ENCODE data around the gene LRP3. TPM values are rescaled to one million over a fixed set of nuclear protein-coding genes. Genes with fewer than 3 reads are reported as not detected.

LRP3 gene
- total RNA-seq (10 to 100 TPM; 10.1 to 92.8 (median 62.4) TPM), polyA plus RNA-seq (10 to 100 TPM in 2 of 3 donors, 1 to 10 TPM in 1; 1.4 to 43.7 (median 23.7) TPM)
- long read RNA-seq, donor 1, transcript LRP3-201 (7 exons, 3,807 nt), result major isoform, 7 of 7 reads
- long read RNA-seq, donor 1, partial matches to known transcripts, result 0 of 7 reads
- long read RNA-seq, donor 1, other reads (novel, unspliced or antisense), result 0 of 7 reads
- long read RNA-seq, donor 2, partial matches to known transcripts, result 0 of 2 reads
- long read RNA-seq, donor 2, other reads (novel, unspliced or antisense), result 0 of 2 reads
- long read RNA-seq, donor 3, result 0 reads
- long read RNA-seq, donor 4, partial matches to known transcripts, result 0 of 2 reads
- long read RNA-seq, donor 4, other reads (novel, unspliced or antisense), result 0 of 2 reads
- long read RNA-seq, donor 5, transcript LRP3-201 (7 exons, 3,807 nt), result major isoform, 410 of 482 reads
- long read RNA-seq, donor 5, partial matches to known transcripts, result 5 of 482 reads
- long read RNA-seq, donor 5, other reads (novel, unspliced or antisense), result 63 of 482 reads
- long read RNA-seq, donor 6, partial matches to known transcripts, result 2 of 3 reads
- long read RNA-seq, donor 6, other reads (novel, unspliced or antisense), result 0 of 3 reads
- long read RNA-seq, donor 7, transcript LRP3-201 (7 exons, 3,807 nt), result major isoform, 6 of 7 reads
- long read RNA-seq, donor 7, partial matches to known transcripts, result 0 of 7 reads
- long read RNA-seq, donor 7, other reads (novel, unspliced or antisense), result 0 of 7 reads
- long read RNA-seq, donor 8, transcript LRP3-201 (7 exons, 3,807 nt), result major isoform, 11 of 14 reads
- long read RNA-seq, donor 8, partial matches to known transcripts, result 0 of 14 reads
- long read RNA-seq, donor 8, other reads (novel, unspliced or antisense), result 0 of 14 reads
- long read RNA-seq, donor 9, partial matches to known transcripts, result 0 of 2 reads
- long read RNA-seq, donor 9, other reads (novel, unspliced or antisense), result 0 of 2 reads
- long read RNA-seq, donor 10, transcript LRP3-201 (7 exons, 3,807 nt), result major isoform, 5 of 6 reads
- long read RNA-seq, donor 10, partial matches to known transcripts, result 0 of 6 reads
- long read RNA-seq, donor 10, other reads (novel, unspliced or antisense), result 0 of 6 reads

- DNase-seq, result peak in 5 of 7 donors; percentile 46 to 64 (median 53)
- Histone ChIP-seq H3K27me3 (no peaks in the 10 kb centered on the region), H3K36me3 (replicated peaks in 1 of 2) (peaks cover 0 to 2% of the 10 kb centered on the region in 2 donors), H3K4me3 (peak within 1 kb of the TSS; percentile 35 to 91 (median 58)), H3K27ac (peak within 1 kb of the TSS; percentile 21 to 86 (median 67)), H3K9me3 (replicated peaks in 1 of 3) (no peaks in the 10 kb centered on the region), H3K4me1 (replicated peaks in 1 of 2) (peaks cover 9% of the 10 kb centered on the region in 2 donors)
- 3 to 15% (median 7%) methylated on average over 9 to 50 of the region's 50 CpGs for WGBS, 4 donors
- intact Hi-C loops (cut with DNase I), result loop anchor here in 1 of 2 donors (10.0 kb wide), 1 partner anchor 219 kb away; the partner anchor contains the start of genes CEP89 and FAAP24
- TF ChIP-seq POLR2A (IDR thresholded peaks at IDR 0.05) (no peak), CTCF (IDR thresholded peaks at IDR 0.05) (no peak)
Measured at GRCh38 chr19:33193865-33194362, at the start of gene LRP3. LRP3 (plus strand) TSS chr19:33194330; CDS start chr19:33194786, 456 bp downstream.

DNA sequence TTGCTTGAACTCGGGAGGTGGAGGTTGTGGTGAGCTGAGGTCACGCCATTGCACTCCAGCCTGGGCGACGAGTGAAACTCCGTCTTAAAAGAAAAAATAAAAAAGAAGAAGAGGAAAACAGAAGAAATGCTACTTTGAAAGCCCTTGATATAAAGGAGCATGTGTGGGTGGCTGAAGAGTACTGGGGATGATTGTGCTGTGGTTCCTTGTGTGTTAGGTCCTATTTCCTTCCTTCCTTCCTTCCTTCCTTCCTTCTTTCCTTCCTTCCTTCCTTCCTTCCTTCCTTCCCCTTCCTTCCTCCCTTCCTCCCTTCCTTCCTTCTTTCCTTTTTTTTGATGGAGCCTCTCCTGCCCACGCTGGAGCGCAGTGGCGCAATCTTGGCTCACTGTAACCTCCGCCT is 47.9 kb upstream of the LRP3 start:
- Histone ChIP-seq H3K9me3 (replicated peaks in 1 of 3) (no peaks in the 10 kb centered on the region), H3K4me3 (no peak overlapping the region), H3K36me3 (replicated peaks in 1 of 2) (no peaks in the 10 kb centered on the region), H3K27ac (no peak overlapping the region), H3K27me3 (no peaks in the 10 kb centered on the region), H3K4me1 (replicated peaks in 1 of 2) (no peaks in the 10 kb centered on the region)
- no peak for DNase-seq
- no peak for TF ChIP-seq POLR2A (IDR thresholded peaks at IDR 0.05)
- intact Hi-C loops (cut with DNase I), result loop anchor here in 1 of 2 donors (10.0 kb wide), 1 partner anchor 259 kb away; no protein-coding TSS in a partner anchor
- 80 to 90% (median 86%) methylated on average over 9 of the region's 9 CpGs for WGBS, 4 donors

- Histone ChIP-seq H3K27ac (no peak overlapping the region), H3K4me3 (no peak overlapping the region), H3K36me3 (replicated peaks in 1 of 2) (no peaks in the 10 kb centered on the region), H3K9me3 (replicated peaks in 1 of 3) (no peaks in the 10 kb centered on the region), H3K4me1 (replicated peaks in 1 of 2) (no peaks in the 10 kb centered on the region), H3K27me3 (no peaks in the 10 kb centered on the region)
- TF ChIP-seq POLR2A (IDR thresholded peaks at IDR 0.05) (no peak), CTCF (IDR thresholded peaks at IDR 0.05) (no peak)
- intact Hi-C loops (cut with DNase I), result loop anchor here in 1 of 2 donors (10.0 kb wide), 1 partner anchor 257 kb away; no protein-coding TSS in a partner anchor
- WGBS, 4 donors, result 75 to 100% (median 89%) methylated on average over 2 to 6 of the region's 6 CpGs
- no peak for DNase-seq
Measured at GRCh38 chr19:33147538-33147937, 46.6 kb upstream of the LRP3 start.

- intact Hi-C loops (cut with DNase I), result no loop called here
- Histone ChIP-seq H3K27ac (no peak overlapping the region), H3K4me1 (replicated peaks in 1 of 2) (no peaks in the 10 kb centered on the region), H3K36me3 (replicated peaks in 1 of 2) (no peaks in the 10 kb centered on the region), H3K9me3 (replicated peaks in 1 of 3) (no peaks in the 10 kb centered on the region), H3K4me3 (no peak overlapping the region), H3K27me3 (no peaks in the 10 kb centered on the region)
- 69 to 82% (median 74%) methylated on average over 6 to 14 of the region's 14 CpGs for WGBS, 4 donors
- TF ChIP-seq CTCF (IDR thresholded peaks at IDR 0.05) (no peak), POLR2A (IDR thresholded peaks at IDR 0.05) (no peak)
- DNase-seq, result no peak
Measured at GRCh38 chr19:33150852-33151518, 43.1 kb upstream of the LRP3 start.

Data from adrenal gland (tissue), 19 donors.